GM12878 (cell line): ENCODE data around the gene MYO1C. TPM values are rescaled to one million over a fixed set of nuclear protein-coding genes. Genes with fewer than 3 reads are reported as not detected.

Experiments used
- ATAC-seq: fragments of 200-7000 bp; cut with Tn5 transposase; 3 replicates; pipeline ENCODE4 v1.9.1; 2020; ENCODE audit warnings: mild to moderate bottlenecking, moderate library complexity
- BruUV-seq: library from RNA; stranded (reverse); fragments of 400-500 nt; replicated peaks from 2 replicates; lab custom pipeline; 2021; lab: Mats Ljungman, UMichigan
- CTCF ChIA-PET: fragments of 300-600 bp; sonication (Branson Sonifier 250); formaldehyde crosslinking; extraction: SDS; loops from one replicate; lab custom pipeline; 2021; ENCODE audit warnings: inconsistent platforms; lab: Yijun Ruan, JAX
- POLR2A ChIA-PET: fragments of 350-600 bp; formaldehyde crosslinking; extraction: SDS; loops from one replicate; lab custom pipeline; 2021; ENCODE audit warnings: inconsistent platforms; lab: Charles Lee
- RAD21 ChIA-PET: fragments of 300-600 bp; sonication (Branson Sonifier 250); formaldehyde crosslinking; loops from one replicate; lab custom pipeline; 2023; ENCODE audit warnings: antibody characterized with exemption; ENCODE audit not compliant: unreplicated experiment; lab: Charles Lee
- SMC1A ChIA-PET: fragments of 300-600 bp; sonication (Branson Sonifier 250); formaldehyde crosslinking; loops from one replicate; lab custom pipeline; 2023; ENCODE audit not compliant: unreplicated experiment, uncharacterized antibody; lab: Charles Lee
- DNase-seq: peaks from one replicate; pipeline ENCODE4 v3.0.0-alpha.2; 2011; ENCODE audit warnings: low read depth, low spot score
- FAIRE-seq: peaks from 3 replicates; lab custom pipeline; 2011; peaks lifted over from hg19 to GRCh38; lab: Jason Lieb, UNC
- H2AFZ ChIP-seq: 2 replicates; pipeline ENCODE4 v1.6.0; 2011; ENCODE audit warnings: low read depth, low read length, control low read depth; ENCODE audit not compliant: control insufficient read depth
- H3K27ac ChIP-seq: 2 replicates; pipeline ENCODE4 v1.5.1; 2011; ENCODE audit warnings: control low read depth; ENCODE audit not compliant: control insufficient read depth, insufficient read depth
- H3K27me3 ChIP-seq, 2 experiments: replicated peaks in 1 of 2; 2 replicates each; pipeline versions ENCODE4 v1.6.0 to v1.6.1; 2011; ENCODE audit warnings: low read length in 1 of 2; ENCODE audit not compliant: control insufficient read depth in 2 of 2, insufficient read depth in 2 of 2
- H3K36me3 ChIP-seq, 2 experiments: 2 replicates each; pipeline ENCODE4 v1.5.1; 2011; ENCODE audit warnings: low read length in 1 of 2; ENCODE audit not compliant: control insufficient read depth in 2 of 2, insufficient read depth in 2 of 2
- H3K4me1 ChIP-seq: 2 replicates; pipeline ENCODE4 v1.6.1; 2011; ENCODE audit warnings: mild to moderate bottlenecking, low read length, moderate library complexity, mixed read lengths; ENCODE audit not compliant: control insufficient read depth, insufficient read depth
- H3K4me2 ChIP-seq: 2 replicates; pipeline ENCODE4 v1.6.0; 2011; ENCODE audit warnings: control low read depth; ENCODE audit not compliant: control insufficient read depth, insufficient read depth
- H3K4me3 ChIP-seq: fragments of 200-600 bp; sonication (generic); 2 replicates; pipeline ENCODE4 v1.5.1; 2016
- H3K79me2 ChIP-seq: 2 replicates; pipeline ENCODE4 v1.6.0; 2011; ENCODE audit warnings: low read length; ENCODE audit not compliant: control insufficient read depth, insufficient read depth
- H3K9ac ChIP-seq: 2 replicates; pipeline ENCODE4 v1.8.0; 2011; ENCODE audit warnings: low read length, control low read depth, mixed read lengths; ENCODE audit not compliant: control insufficient read depth, insufficient read depth
- H3K9me3 ChIP-seq: replicated peaks from 3 replicates; pipeline ENCODE4 v1.5.1; 2011; ENCODE audit warnings: mild to moderate bottlenecking, low read length; ENCODE audit not compliant: control insufficient read depth, insufficient read depth
- H4K20me1 ChIP-seq: 2 replicates; pipeline ENCODE4 v1.6.0; 2011; ENCODE audit not compliant: control insufficient read depth, insufficient read depth
- BCL11A ChIP-seq: IDR thresholded peaks from 2 replicates; pipeline ENCODE4 v1.6.1; 2011; ENCODE audit warnings: low read depth, low read length
- CHD4 ChIP-seq: fragments of 200-600 bp; sonication (generic); IDR thresholded peaks from 2 replicates; pipeline ENCODE4 v1.6.1; 2016; ENCODE audit warnings: mild to moderate bottlenecking
- HDAC2 ChIP-seq: fragments of 200-600 bp; sonication (generic); IDR thresholded peaks from 2 replicates; pipeline ENCODE4 v1.6.1; 2017
- JUNB ChIP-seq: IDR thresholded peaks from 2 replicates; pipeline ENCODE4 v1.6.1; 2016; ENCODE audit warnings: antibody characterized with exemption, mild to moderate bottlenecking
- MTA2 ChIP-seq: fragments of 450-650 bp; IDR thresholded peaks from 2 replicates; pipeline ENCODE4 v1.6.1; 2016; ENCODE audit warnings: low read depth, mild to moderate bottlenecking, moderate library complexity
- NR2F1 ChIP-seq: fragments of 450-650 bp; conservative IDR thresholded peaks from 2 replicates; pipeline ENCODE4 v1.6.1; 2017; ENCODE audit warnings: mild to moderate bottlenecking
- POLR2A ChIP-seq: IDR thresholded peaks from 2 replicates; pipeline ENCODE4 v1.6.1; 2011; ENCODE audit warnings: low read depth, mild to moderate bottlenecking, low read length
- RAD21 ChIP-seq: IDR thresholded peaks from 2 replicates; pipeline ENCODE4 v1.6.1; 2011; ENCODE audit warnings: mild to moderate bottlenecking, low read depth, low read length, moderate library complexity; ENCODE audit not compliant: insufficient read depth
- RELA ChIP-seq: fragments of 450-650 bp; IDR thresholded peaks from 2 replicates; pipeline ENCODE4 v1.8.0; 2014; ENCODE audit warnings: borderline replicate concordance; ENCODE audit not compliant: partially characterized antibody
- RUNX3 ChIP-seq: IDR thresholded peaks from 2 replicates; pipeline ENCODE4 v1.6.1; 2012; ENCODE audit warnings: low read length, inconsistent platforms
- SIN3A ChIP-seq: IDR thresholded peaks from 2 replicates; pipeline ENCODE4 v1.6.1; 2012; ENCODE audit warnings: low read depth, low read length, improper control_type of control experiment
- SMARCA5 ChIP-seq: fragments of 450-650 bp; IDR thresholded peaks from 2 replicates; pipeline ENCODE4 v1.6.1; 2017; ENCODE audit warnings: mild to moderate bottlenecking
- ZNF24 ChIP-seq: fragments of 450-650 bp; IDR thresholded peaks from 2 replicates; pipeline ENCODE4 v1.6.1; 2017; ENCODE audit warnings: antibody characterized with exemption, mild to moderate bottlenecking
- ZNF622 ChIP-seq: fragments of 450-650 bp; IDR thresholded peaks from 2 replicates; pipeline ENCODE4 v1.6.1; 2017; ENCODE audit warnings: mild to moderate bottlenecking, inconsistent platforms
- WGBS: methylation state at CpG from one replicate; pipeline ENCODE4 v1.1.6; 2016; ENCODE audit warnings: low lambda C conversion rate; ENCODE audit not compliant: insufficient replicate concordance, insufficient coverage; ENCODE audit errors: missing lambda C conversion rate; 5-methylcytosine and 5-hydroxymethylcytosine counted together
- in situ Hi-C: fragments of 300-500 bp; cut with MboI; formaldehyde crosslinking; loops from 9 replicates; pipeline ENCODE4 v1.14.3; 2018; ENCODE audit warnings: mixed read lengths
- intact Hi-C: fragments of 100-400 bp; cut with micrococcal nuclease; formaldehyde crosslinking; loops from one replicate; pipeline ENCODE4 v1.14.2; 2022; ENCODE audit not compliant: unreplicated experiment
- polyA plus RNA-seq, 11 experiments: library from polyadenylated mRNA; depleted of rRNA in 4 of 11; unstranded in 6 of 11; stranded (reverse) in 5 of 11; fragments of >200 nt; fragmentation: Nextera tagmentation in 4 of 11; fragmentation: Illumina TruSeq in 1 of 11; extraction: Ambion mirVana in 4 of 11; extraction: Trizol in 1 of 11; gene quantifications; 1 replicate in 1 of 11; 2 replicates in 10 of 11; pipeline versions ENCODE4 v1.2.1 to v1.2.3, GENCODE V29; 2011 to 2016; ENCODE audit warnings: inconsistent platforms in 2 of 11, missing spikeins in 2 of 11, low read depth in 1 of 11
- total RNA-seq, 4 experiments: library from RNA; depleted of rRNA in 3 of 4; stranded (reverse); fragments of >200 nt in 3 of 4; fragmentation: Illumina TruSeq in 1 of 4; extraction: Trizol in 1 of 4; gene quantifications; 2 replicates each; pipeline versions ENCODE4 v1.2.1 to v1.2.3, GENCODE V29; 2013 to 2021
- TF ChIP-seq, protein P1 (sequence below): fragments of 450-650 bp; IDR thresholded peaks from 2 replicates; pipeline ENCODE4 v1.6.1; 2018; ENCODE audit warnings: borderline replicate concordance, mild to moderate bottlenecking; ENCODE audit not compliant: partially characterized antibody
- TF ChIP-seq, protein P2 (sequence below): fragments of 150-350 bp; IDR thresholded peaks from 2 replicates; pipeline ENCODE4 v1.6.1; 2014; ENCODE audit warnings: mild to moderate bottlenecking, low read depth, low read length

Gene MYO1C
- total and polyA plus RNA-seq, 10 of the 15 experiments (the other 5 are each of a cell fraction or from before 2014, with no cell fraction given) = 1.2 to 92.0 (median 36.6) TPM

DNA sequence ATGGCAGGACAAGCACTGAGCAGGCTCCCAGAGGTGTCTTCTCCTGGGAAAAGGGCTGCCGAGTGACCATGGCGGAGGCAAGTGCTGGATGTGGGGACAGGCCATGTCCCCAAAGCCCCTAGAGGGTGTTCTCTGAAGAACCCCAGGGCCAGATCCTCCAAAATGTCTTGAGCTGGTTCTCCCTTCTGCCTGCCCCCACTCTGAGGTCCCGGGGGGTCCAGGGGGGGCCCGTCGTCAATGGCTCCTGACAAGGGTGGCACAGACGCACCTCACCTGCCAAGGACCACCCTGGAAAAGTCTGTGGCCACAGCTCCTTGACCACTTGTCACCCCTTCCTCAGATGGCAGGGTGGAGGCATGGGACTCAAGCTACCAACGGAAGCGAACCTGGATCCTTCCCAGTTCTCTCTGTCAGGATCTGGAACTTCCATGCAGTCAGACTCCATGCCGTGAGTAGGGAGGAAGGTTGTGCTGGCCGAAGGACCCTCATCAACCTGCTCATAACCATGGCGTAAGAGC is 2.3 kb upstream of the MYO1C start:
- no peak for DNase-seq
- Histone ChIP-seq H2AFZ (no peak overlapping the region), H4K20me1 (no peaks in the 10 kb centered on the region), H3K9ac (no peak overlapping the region), H3K4me2 (no peak overlapping the region)
- intact Hi-C loops (no loop called here), in situ Hi-C loops (no loop called here)
- BruUV-seq = no TSS peak
- TF ChIP-seq SIN3A (no peak), RELA (no peak), CHD4 (no peak), POLR2A (no peak), ZNF24 (no peak), RAD21 (no peak), MTA2 (no peak), RUNX3 (no peak), HDAC2 (no peak), ZNF622 (no peak), SMARCA5 (no peak)
- TF ChIP-seq, all 136 proteins: peak for 0
- 91% methylated on average over 11 of the region's 11 CpGs for WGBS
- ChIA-PET RAD21 (no interaction called here), SMC1A (no interaction called here), POLR2A (no interaction called here), CTCF (interaction anchor here (0.7 to 1.2 kb wide), 3 partner anchors 54 to 130 kb away, joined by 3 read pairs; no protein-coding TSS in a partner anchor)
- Histone ChIP-seq H3K27ac (no peak overlapping the region), H3K36me3 (peaks cover 0 to 4% of the 10 kb centered on the region in 2 experiments; a peak in 1 of 4 replicates), H3K27me3 (no peaks in the 10 kb centered on the region), H3K79me2 (no peaks in the 10 kb centered on the region), H3K4me1 (peaks cover 7% of the 10 kb centered on the region), H3K4me3 (no peak overlapping the region), H3K9me3 (no peaks in the 10 kb centered on the region)
- FAIRE-seq (no peak), ATAC-seq (no peak)

DNA sequence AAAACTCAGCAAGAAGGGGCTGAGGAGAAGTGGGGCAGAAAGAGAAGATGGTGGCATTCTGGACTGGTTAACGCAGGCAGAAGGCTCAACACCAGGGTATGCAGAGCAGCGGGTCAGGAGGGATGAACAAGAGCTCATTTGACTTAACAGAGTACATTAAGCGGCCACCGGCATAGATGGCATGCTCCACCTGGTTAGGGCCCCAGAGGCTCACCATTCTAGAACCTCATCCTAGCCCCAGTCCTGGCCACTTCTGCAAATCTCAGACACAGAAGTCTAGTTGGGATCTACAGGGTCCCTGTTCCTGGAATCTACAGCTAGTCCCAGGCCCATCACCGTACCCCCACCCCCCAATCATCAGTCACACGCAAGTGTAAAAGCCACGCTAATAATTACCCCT is 1.7 kb upstream of the MYO1C start:
- ChIA-PET POLR2A (no interaction called here), RAD21 (no interaction called here), CTCF (interaction anchor here (1.2 kb wide), 1 partner anchor 129 kb away, joined by 3 read pairs; no protein-coding TSS in a partner anchor), SMC1A (no interaction called here)
- Histone ChIP-seq H3K27me3 (no peaks in the 10 kb centered on the region), H3K36me3 (peaks cover 0 to 4% of the 10 kb centered on the region in 2 experiments; a peak in 1 of 4 replicates), H3K9ac (no peak overlapping the region), H3K27ac (no peak overlapping the region), H3K4me3 (no peak overlapping the region), H4K20me1 (no peaks in the 10 kb centered on the region), H3K4me1 (peaks cover 7% of the 10 kb centered on the region), H3K4me2 (no peak overlapping the region), H3K9me3 (no peaks in the 10 kb centered on the region), H2AFZ (no peak overlapping the region), H3K79me2 (no peaks in the 10 kb centered on the region)
- BruUV-seq = no TSS peak
- no peak for DNase-seq
- ATAC-seq = no peak
- no peak for FAIRE-seq
- WGBS = 93% methylated on average over 7 of the region's 7 CpGs
- in situ Hi-C loops (no loop called here), intact Hi-C loops (no loop called here)
- TF ChIP-seq NR2F1 = no peak
- no peak for TF ChIP-seq BCL11A
- TF ChIP-seq, protein P1, sequence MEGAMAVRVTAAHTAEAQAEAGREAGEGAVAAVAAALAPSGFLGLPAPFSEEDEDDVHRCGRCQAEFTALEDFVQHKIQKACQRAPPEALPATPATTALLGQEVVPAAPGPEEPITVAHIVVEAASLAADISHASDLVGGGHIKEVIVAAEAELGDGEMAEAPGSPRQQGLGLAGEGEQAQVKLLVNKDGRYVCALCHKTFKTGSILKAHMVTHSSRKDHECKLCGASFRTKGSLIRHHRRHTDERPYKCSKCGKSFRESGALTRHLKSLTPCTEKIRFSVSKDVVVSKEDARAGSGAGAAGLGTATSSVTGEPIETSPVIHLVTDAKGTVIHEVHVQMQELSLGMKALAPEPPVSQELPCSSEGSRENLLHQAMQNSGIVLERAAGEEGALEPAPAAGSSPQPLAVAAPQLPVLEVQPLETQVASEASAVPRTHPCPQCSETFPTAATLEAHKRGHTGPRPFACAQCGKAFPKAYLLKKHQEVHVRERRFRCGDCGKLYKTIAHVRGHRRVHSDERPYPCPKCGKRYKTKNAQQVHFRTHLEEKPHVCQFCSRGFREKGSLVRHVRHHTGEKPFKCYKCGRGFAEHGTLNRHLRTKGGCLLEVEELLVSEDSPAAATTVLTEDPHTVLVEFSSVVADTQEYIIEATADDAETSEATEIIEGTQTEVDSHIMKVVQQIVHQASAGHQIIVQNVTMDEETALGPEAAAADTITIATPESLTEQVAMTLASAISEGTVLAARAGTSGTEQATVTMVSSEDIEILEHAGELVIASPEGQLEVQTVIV = no peak
- TF ChIP-seq, protein P2, sequence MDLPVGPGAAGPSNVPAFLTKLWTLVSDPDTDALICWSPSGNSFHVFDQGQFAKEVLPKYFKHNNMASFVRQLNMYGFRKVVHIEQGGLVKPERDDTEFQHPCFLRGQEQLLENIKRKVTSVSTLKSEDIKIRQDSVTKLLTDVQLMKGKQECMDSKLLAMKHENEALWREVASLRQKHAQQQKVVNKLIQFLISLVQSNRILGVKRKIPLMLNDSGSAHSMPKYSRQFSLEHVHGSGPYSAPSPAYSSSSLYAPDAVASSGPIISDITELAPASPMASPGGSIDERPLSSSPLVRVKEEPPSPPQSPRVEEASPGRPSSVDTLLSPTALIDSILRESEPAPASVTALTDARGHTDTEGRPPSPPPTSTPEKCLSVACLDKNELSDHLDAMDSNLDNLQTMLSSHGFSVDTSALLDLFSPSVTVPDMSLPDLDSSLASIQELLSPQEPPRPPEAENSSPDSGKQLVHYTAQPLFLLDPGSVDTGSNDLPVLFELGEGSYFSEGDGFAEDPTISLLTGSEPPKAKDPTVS = no peak
- TF ChIP-seq JUNB = no peak
